CD8-positive, alpha-beta memory T cell (primary cell): ENCODE results near the gene COPZ1. TPM values are rescaled to one million over a fixed set of nuclear protein-coding genes. Genes with fewer than 3 reads are reported as not detected.
A peak's percentile ranks its signal among the peaks of the same experiment; 100 is the strongest.

ENCODE experiments used
- CTCF ChIA-PET: fragments of 350-600 bp; sonication (Branson Sonifier 250); formaldehyde crosslinking; loops from one replicate; lab custom pipeline; 2021; ENCODE audit warnings: antibody characterized with exemption; lab: Charles Lee
- POLR2A ChIA-PET: fragments of 350-600 bp; sonication (Branson Sonifier 250); formaldehyde crosslinking; loops from one replicate; lab custom pipeline; 2021; ENCODE audit warnings: antibody characterized with exemption; lab: Charles Lee
- DNase-seq, 5 donors: peaks; one replicate each; pipeline versions ENCODE4 v3.0.0 to v3.0.0-alpha.2; 2020 to 2022; ENCODE audit warnings: mixed read lengths in 1 of 5
- H3K27ac ChIP-seq: one replicate; pipeline ENCODE4 v1.7.0; 2013; ENCODE audit warnings: low read depth, mild to moderate bottlenecking, low read length, moderate library complexity
- H3K27me3 ChIP-seq: 2 replicates; pipeline ENCODE4 v1.7.0; 2013; ENCODE audit warnings: low read length, mild to moderate bottlenecking; ENCODE audit not compliant: insufficient read depth, poor library complexity, severe bottlenecking
- H3K36me3 ChIP-seq: 2 replicates; pipeline ENCODE4 v1.7.0; 2013; ENCODE audit warnings: mild to moderate bottlenecking, low read length, moderate library complexity; ENCODE audit not compliant: insufficient read depth
- H3K4me1 ChIP-seq: 2 replicates; pipeline ENCODE4 v1.7.0; 2013; ENCODE audit warnings: mild to moderate bottlenecking, low read length, moderate library complexity; ENCODE audit not compliant: insufficient read depth
- H3K4me3 ChIP-seq: 2 replicates; pipeline ENCODE4 v1.7.0; 2013; ENCODE audit warnings: mild to moderate bottlenecking, low read length
- H3K9me3 ChIP-seq: 2 replicates; pipeline ENCODE4 v1.7.0; 2013; ENCODE audit warnings: mild to moderate bottlenecking, low read length
- H3K27ac Mint-ChIP-seq, 8 donors: one replicate each; pipeline ENCODE4 v1.8.0; 2020 to 2021; ENCODE audit warnings: mixed read lengths in 8 of 8, mild to moderate bottlenecking in 6 of 8, inconsistent platforms in 3 of 8, moderate library complexity in 3 of 8
- H3K27me3 Mint-ChIP-seq, 2 donors: one replicate each; pipeline ENCODE4 v1.8.0; 2020 to 2021; ENCODE audit warnings: mixed read lengths in 2 of 2, mild to moderate bottlenecking in 1 of 2, moderate library complexity in 1 of 2
- H3K36me3 Mint-ChIP-seq, 3 donors: one replicate each; pipeline ENCODE4 v1.8.0; 2020 to 2021; ENCODE audit warnings: mixed read lengths in 3 of 3, inconsistent platforms in 1 of 3, mild to moderate bottlenecking in 1 of 3
- H3K4me1 Mint-ChIP-seq, 3 donors: one replicate each; pipeline ENCODE4 v1.8.0; 2020 to 2021; ENCODE audit warnings: mixed read lengths in 3 of 3, inconsistent platforms in 1 of 3, mild to moderate bottlenecking in 1 of 3
- H3K4me3 Mint-ChIP-seq, 7 donors: one replicate each; pipeline ENCODE4 v1.8.0; 2020 to 2021; ENCODE audit warnings: mixed read lengths in 7 of 7, mild to moderate bottlenecking in 6 of 7, moderate library complexity in 4 of 7, inconsistent platforms in 2 of 7
- H3K9me3 Mint-ChIP-seq, 5 donors: one replicate each; pipeline ENCODE4 v1.8.0; 2020 to 2022; ENCODE audit warnings: mixed read lengths in 5 of 5, mild to moderate bottlenecking in 3 of 5, moderate library complexity in 2 of 5, inconsistent platforms in 1 of 5
- polyA plus RNA-seq: library from polyadenylated mRNA; unstranded; fragments of 300-500 nt; fragmentation: Illumina TruSeq; gene quantifications from one replicate; pipeline ENCODE4 v1.2.3, GENCODE V29; 2021
- total RNA-seq, 2 experiments: library from RNA; stranded (reverse); gene quantifications; one replicate each; pipeline ENCODE4 v1.2.3, GENCODE V29; 2021

The COPZ1 gene
- total and polyA plus RNA-seq, 3 experiments from 2014 or later = 112 to 158 (median 115) TPM

- peaks cover 6 to 10% (median 7%) of the 10 kb centered on the region in 3 donors for H3K4me1 Mint-ChIP-seq
- peaks cover 4% of the 10 kb centered on the region for H3K4me1 ChIP-seq
- H3K4me3 Mint-ChIP-seq = peak overlapping the region in 4 of 7 donors; percentile 71 to 87 (median 76)
- H3K36me3 Mint-ChIP-seq = no peaks in the 10 kb centered on the region
- peak in 1 of 5 donors; percentile 16 for DNase-seq
- H3K36me3 ChIP-seq = no peaks in the 10 kb centered on the region
- CTCF ChIA-PET = interaction anchor here (0.6 to 3.2 kb wide), 31 partner anchors 8 to 171 kb away, joined by 3 to 20 read pairs (median 4); partner anchors contain the start of genes CBX5 and COPZ1
- H3K9me3 Mint-ChIP-seq = no peaks in the 10 kb centered on the region
- POLR2A ChIA-PET = interaction anchor here (0.6 to 2.2 kb wide), 2 partner anchors 10 to 99 kb away, joined by 4 to 7 read pairs; partner anchors contain the start of genes CBX5 and HNRNPA1
- H3K4me3 ChIP-seq = peak overlapping the region; percentile 29
- H3K27me3 ChIP-seq = no peaks in the 10 kb centered on the region
- H3K27me3 Mint-ChIP-seq = no peaks in the 10 kb centered on the region
- H3K9me3 ChIP-seq = no peaks in the 10 kb centered on the region
- no peak overlapping the region for H3K27ac ChIP-seq
- peak overlapping the region in 1 of 8 donors; percentile 91 for H3K27ac Mint-ChIP-seq
Measured at GRCh38 chr12:54378796-54379397, 54.0 kb downstream of the COPZ1 start.

GRCh38 chr12:54379398-54380201, 54.7 kb downstream of the COPZ1 start:
- H3K27ac Mint-ChIP-seq = peak overlapping the region in 3 of 8 donors; percentile 15 to 91 (median 54)
- H3K4me3 ChIP-seq = peak overlapping the region; percentile 29

GRCh38 chr12:54381136-54381535, 56.2 kb downstream of the COPZ1 start:
- no peak overlapping the region for H3K4me3 ChIP-seq
- no peaks in the 10 kb centered on the region for H3K9me3 ChIP-seq
- CTCF ChIA-PET = interaction anchor here (1.0 to 3.2 kb wide), 8 partner anchors 12 to 161 kb away, joined by 3 to 18 read pairs (median 6); no protein-coding TSS in a partner anchor
- no peak overlapping the region for H3K4me3 Mint-ChIP-seq
- no peaks in the 10 kb centered on the region for H3K36me3 ChIP-seq
- H3K9me3 Mint-ChIP-seq = no peaks in the 10 kb centered on the region
- POLR2A ChIA-PET = interaction anchor here (2.2 kb wide), 1 partner anchor 101 kb away, joined by 7 read pairs; the partner anchor contains the start of genes CBX5 and HNRNPA1
- peaks cover 4% of the 10 kb centered on the region for H3K4me1 ChIP-seq
- H3K27me3 ChIP-seq = no peaks in the 10 kb centered on the region
- H3K27ac Mint-ChIP-seq = no peak overlapping the region
- H3K36me3 Mint-ChIP-seq = no peaks in the 10 kb centered on the region
- H3K4me1 Mint-ChIP-seq = peaks cover 6 to 10% (median 7%) of the 10 kb centered on the region in 3 donors
- no peak overlapping the region for H3K27ac ChIP-seq
- DNase-seq = no peak
- H3K27me3 Mint-ChIP-seq = no peaks in the 10 kb centered on the region

More at GRCh38 chr12:54379398-54380201, 54.7 kb downstream of the COPZ1 start:
- Histone ChIP-seq H3K36me3 (no peaks in the 10 kb centered on the region), H3K4me1 (peaks cover 4% of the 10 kb centered on the region), H3K27me3 (no peaks in the 10 kb centered on the region), H3K9me3 (no peaks in the 10 kb centered on the region), H3K27ac (no peak overlapping the region)
- ChIA-PET CTCF (interaction anchor here (0.6 to 3.2 kb wide), 37 partner anchors 8 to 172 kb away, joined by 3 to 20 read pairs (median 3); partner anchors contain the start of genes CBX5 and COPZ1), POLR2A (interaction anchor here (0.6 to 2.2 kb wide), 2 partner anchors 11 to 99 kb away, joined by 4 to 7 read pairs; partner anchors contain the start of genes CBX5 and HNRNPA1)
- Mint-ChIP-seq H3K9me3 (no peaks in the 10 kb centered on the region), H3K4me1 (peaks cover 6 to 10% (median 7%) of the 10 kb centered on the region in 3 donors), H3K27me3 (no peaks in the 10 kb centered on the region), H3K36me3 (no peaks in the 10 kb centered on the region), H3K4me3 (peak overlapping the region; percentile 11 to 87 (median 71))
- DNase-seq = peak; percentile 77 to 89 (median 85)

GRCh38 chr12:54383041-54383609, 58.2 kb downstream of the COPZ1 start:
- no peaks in the 10 kb centered on the region for H3K27me3 ChIP-seq
- ChIA-PET CTCF (interaction anchor here (1.0 to 1.6 kb wide), 2 partner anchors 18 to 34 kb away, joined by 3 read pairs; no protein-coding TSS in a partner anchor), POLR2A (no interaction called here)
- Mint-ChIP-seq H3K27me3 (no peaks in the 10 kb centered on the region), H3K4me1 (peaks cover 6 to 10% (median 7%) of the 10 kb centered on the region in 3 donors), H3K27ac (no peak overlapping the region), H3K36me3 (no peaks in the 10 kb centered on the region), H3K9me3 (no peaks in the 10 kb centered on the region), H3K4me3 (no peak overlapping the region)
- H3K4me3 ChIP-seq = no peak overlapping the region
- no peaks in the 10 kb centered on the region for H3K9me3 ChIP-seq
- H3K36me3 ChIP-seq = no peaks in the 10 kb centered on the region
- no peak for DNase-seq
- H3K27ac ChIP-seq = no peak overlapping the region
- H3K4me1 ChIP-seq = peaks cover 4% of the 10 kb centered on the region

- Mint-ChIP-seq H3K9me3 (no peaks in the 10 kb centered on the region), H3K27me3 (no peaks in the 10 kb centered on the region), H3K27ac (peak within 1 kb of the TSS in 2 of 8 donors; percentile 43 to 44), H3K4me3 (no peak within 1 kb of the TSS), H3K36me3 (no peaks in the 10 kb centered on the region), H3K4me1 (peaks cover 2 to 4% (median 4%) of the 10 kb centered on the region in 3 donors)
- ChIA-PET POLR2A (no interaction called here), CTCF (interaction anchor here (0.9 to 1.4 kb wide), 5 partner anchors 13 to 55 kb away, joined by 3 to 5 read pairs (median 3); no protein-coding TSS in a partner anchor)
- H3K27ac ChIP-seq = peak within 1 kb of the TSS; percentile 43
- H3K27me3 ChIP-seq = no peaks in the 10 kb centered on the region
- DNase-seq = no peak
- H3K9me3 ChIP-seq = no peaks in the 10 kb centered on the region
- no peaks in the 10 kb centered on the region for H3K4me1 ChIP-seq
- H3K36me3 ChIP-seq = no peaks in the 10 kb centered on the region
- no peak within 1 kb of the TSS for H3K4me3 ChIP-seq
Measured at GRCh38 chr12:54384591-54385041, 59.7 kb downstream of the COPZ1 start, which contains the start of gene ZNF385A. ZNF385A (minus strand) TSS chr12:54384733; CDS start chr12:54384514, 219 bp downstream.

GRCh38 chr12:54385251-54385914, 60.5 kb downstream of the COPZ1 start:
- CTCF ChIA-PET = interaction anchor here (1.1 to 1.4 kb wide), 3 partner anchors 12 to 54 kb away, joined by 3 to 5 read pairs (median 3); no protein-coding TSS in a partner anchor
- H3K4me3 Mint-ChIP-seq = no peak overlapping the region
- Histone ChIP-seq H3K36me3 (no peaks in the 10 kb centered on the region), H3K4me3 (no peak overlapping the region), H3K9me3 (no peaks in the 10 kb centered on the region), H3K27ac (peak overlapping the region; percentile 31), H3K4me1 (no peaks in the 10 kb centered on the region), H3K27me3 (no peaks in the 10 kb centered on the region)
- POLR2A ChIA-PET = no interaction called here
- no peaks in the 10 kb centered on the region for H3K36me3 Mint-ChIP-seq
- peaks cover 2 to 5% (median 5%) of the 10 kb centered on the region in 3 donors for H3K4me1 Mint-ChIP-seq
- no peaks in the 10 kb centered on the region for H3K9me3 Mint-ChIP-seq
- no peak for DNase-seq
- no peaks in the 10 kb centered on the region for H3K27me3 Mint-ChIP-seq
- no peak overlapping the region for H3K27ac Mint-ChIP-seq
